Measurements from ENCODE around the gene OR7C1.

DNA sequence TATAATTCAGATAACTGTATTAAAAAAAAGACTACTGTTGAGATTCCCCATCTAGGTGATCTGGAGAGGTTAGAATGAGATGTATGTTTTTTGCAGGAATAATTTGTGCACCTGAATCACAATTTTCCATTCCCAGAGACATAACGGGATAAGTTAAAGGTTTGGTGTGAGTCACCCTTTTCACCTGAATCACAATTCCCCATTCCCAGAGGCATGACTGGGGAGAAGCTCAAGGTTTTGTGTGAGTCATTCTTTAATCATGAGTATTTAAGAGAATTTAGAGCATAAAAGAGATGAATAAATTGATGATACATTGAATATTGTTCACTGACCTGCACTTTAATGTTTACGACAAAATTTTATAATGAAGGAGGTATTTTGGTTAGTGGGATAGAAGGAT lies 9.0 kb downstream of the OR7C1 start:
- TF ChIP-seq EZH2 (IDR thresholded peaks at IDR 0.05; ENCODE audit: low read depth) = no peak
- TF ChIP-seq, protein P1, sequence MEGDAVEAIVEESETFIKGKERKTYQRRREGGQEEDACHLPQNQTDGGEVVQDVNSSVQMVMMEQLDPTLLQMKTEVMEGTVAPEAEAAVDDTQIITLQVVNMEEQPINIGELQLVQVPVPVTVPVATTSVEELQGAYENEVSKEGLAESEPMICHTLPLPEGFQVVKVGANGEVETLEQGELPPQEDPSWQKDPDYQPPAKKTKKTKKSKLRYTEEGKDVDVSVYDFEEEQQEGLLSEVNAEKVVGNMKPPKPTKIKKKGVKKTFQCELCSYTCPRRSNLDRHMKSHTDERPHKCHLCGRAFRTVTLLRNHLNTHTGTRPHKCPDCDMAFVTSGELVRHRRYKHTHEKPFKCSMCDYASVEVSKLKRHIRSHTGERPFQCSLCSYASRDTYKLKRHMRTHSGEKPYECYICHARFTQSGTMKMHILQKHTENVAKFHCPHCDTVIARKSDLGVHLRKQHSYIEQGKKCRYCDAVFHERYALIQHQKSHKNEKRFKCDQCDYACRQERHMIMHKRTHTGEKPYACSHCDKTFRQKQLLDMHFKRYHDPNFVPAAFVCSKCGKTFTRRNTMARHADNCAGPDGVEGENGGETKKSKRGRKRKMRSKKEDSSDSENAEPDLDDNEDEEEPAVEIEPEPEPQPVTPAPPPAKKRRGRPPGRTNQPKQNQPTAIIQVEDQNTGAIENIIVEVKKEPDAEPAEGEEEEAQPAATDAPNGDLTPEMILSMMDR (conservative IDR thresholded peaks at IDR 0.05) = no peak

All from PC-9 (cell line).